GM19328 (cell line): ENCODE measurements around the gene USP10.

ENCODE experiments used
- ATAC-seq: cut with Tn5 transposase; IDR thresholded peaks from one replicate; pipeline ENCODE4 v1.9.1; 2021; ENCODE audit warnings: mild to moderate bottlenecking, moderate library complexity; ENCODE audit not compliant: unreplicated experiment

USP10 gene

DNA sequence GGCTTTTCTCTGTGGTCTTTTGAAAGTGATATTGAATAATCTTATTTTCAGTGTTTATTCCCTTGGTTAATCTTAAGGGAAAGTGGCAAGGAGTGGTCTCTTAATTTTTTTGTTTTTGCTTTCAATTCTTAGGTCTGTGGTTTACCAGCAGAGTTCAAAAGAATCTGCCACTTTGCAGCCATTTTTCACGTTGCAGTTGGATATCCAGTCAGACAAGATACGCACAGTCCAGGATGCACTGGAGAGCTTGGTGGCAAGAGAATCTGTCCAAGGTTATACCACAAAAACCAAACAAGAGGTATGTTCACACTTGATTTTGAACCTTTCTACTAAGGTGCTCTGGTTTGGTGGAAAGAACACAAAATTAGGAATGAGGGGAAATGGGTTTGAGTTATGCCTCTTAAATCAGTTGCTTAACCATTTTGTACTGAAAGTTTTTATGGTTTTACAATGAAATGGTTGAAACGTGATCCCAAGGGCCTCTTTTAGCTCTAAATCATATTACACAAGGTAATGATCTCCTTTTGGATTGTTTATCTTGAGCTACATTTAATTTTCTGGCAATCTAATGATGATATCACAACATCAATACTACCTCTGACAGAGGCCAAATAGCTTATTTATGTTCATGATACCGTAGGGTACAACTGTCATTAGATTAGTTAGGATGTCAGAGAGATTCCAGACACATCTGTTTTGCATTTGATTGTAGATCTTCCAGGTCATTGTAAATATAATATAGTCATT is 68.4 kb downstream of the USP10 start:
- no peak for ATAC-seq

GRCh38 chr16:84768808-84769197 is 69.0 kb downstream of the USP10 start:
- ATAC-seq: no peak

DNA sequence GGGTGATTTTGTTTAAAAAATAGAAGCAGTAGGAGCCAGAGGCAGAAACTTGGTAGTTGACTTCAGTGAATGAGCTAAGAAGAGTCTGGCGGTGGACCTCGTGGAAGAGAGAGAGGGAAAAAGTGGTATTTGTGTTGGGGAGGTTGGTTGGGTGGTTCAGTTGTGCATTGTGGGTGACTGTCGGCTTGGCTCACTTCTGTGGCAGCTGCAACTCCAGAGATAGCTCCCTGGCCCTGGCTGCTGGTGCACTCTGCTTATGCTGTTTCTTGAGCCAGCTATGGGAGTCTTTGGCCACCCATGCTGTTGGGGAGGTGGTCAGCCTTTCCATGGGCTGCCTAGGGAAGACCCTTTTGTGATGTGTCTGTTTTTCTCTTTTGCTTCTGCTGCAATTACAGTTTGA is 69.6 kb downstream of the USP10 start:
- no peak for ATAC-seq

DNA sequence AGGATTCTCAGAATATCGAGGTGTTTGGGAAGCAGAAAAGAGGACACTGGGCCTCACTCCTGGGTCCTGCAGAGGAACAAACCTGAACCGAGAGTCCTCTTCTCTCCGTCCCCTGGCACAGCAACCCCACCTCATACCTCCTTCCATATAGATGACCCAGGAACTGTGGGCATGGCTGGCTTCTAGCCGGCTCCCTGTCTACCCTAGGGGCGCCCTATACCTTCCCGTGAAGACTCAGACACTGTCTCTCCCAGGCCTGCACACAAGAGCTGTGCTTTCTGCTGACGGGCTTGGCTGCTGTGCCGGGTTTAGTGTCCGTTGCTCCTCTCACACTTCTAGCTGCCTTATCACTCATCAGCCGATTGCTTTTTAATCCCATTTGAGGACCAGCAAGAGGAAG is 73.5 kb downstream of the USP10 start:
- ATAC-seq: no peak

DNA sequence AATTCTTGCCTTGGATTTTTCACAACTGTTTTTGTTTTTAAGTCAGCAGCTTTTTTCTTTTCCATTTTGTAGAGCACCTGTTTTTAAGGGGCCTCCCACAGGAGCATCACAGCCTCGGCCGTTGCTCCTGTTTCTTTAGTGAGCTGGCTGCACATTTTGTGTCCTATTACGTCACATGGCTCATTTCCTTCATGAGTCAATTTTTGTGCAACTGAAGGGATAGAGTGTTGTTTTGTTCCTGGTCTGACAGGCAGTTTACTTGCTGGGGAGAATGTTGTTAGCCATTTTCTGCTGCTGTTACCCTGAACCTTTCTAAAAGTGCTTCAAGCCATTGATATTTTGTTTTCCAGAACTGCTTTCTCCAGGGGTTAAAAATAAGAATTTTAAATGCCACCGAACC is 75.0 kb downstream of the USP10 start:
- ATAC-seq: no peak

DNA sequence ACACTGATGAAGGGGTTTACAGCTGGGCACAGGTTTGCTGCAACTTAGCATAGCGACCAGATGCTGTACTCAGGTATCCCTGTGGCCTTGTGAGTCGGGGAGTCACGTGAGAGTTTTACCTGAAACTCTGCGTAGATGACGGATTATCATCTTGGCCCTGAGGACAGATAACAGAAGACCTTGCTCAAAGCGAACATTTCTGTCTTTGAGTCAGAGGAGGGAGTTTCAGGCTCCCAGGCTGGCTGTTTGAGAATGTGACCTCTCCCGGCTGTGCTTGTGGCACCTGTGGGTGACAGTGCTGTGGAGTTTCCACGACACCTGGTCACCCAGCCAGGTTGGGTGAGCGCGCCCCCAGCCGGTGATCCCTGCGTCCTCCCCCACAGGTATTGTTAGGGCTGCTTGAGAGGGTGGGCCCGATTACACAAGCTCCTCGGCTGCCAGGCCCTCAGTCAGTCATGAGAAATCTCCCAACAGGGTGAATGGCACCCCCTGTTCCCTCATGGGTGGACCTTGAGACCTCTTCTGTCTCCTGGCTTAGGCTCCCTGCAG is 75.5 kb downstream of the USP10 start:
- ATAC-seq: no peak

DNA sequence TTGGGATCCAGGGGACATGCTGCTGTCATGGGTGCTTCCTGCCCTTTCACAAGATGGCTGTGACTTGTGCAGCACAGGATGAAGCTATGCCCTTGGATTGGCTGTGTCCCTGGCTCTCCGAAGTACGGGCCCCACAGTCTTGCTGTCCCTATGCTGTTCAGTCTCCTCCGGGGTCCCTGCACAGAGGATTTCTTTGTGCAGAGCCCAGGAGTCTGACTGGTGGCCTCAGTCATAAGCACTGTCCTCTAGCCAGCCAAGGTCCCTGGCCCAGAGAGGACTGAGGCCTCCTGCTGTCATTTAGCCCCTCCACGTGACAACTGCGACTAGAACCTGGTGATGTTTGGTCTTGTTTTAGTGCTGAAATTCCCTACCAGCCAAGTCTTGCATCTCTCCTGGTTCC is 77.6 kb downstream of the USP10 start:
- no peak for ATAC-seq

GRCh38 chr16:84778720-84779119 is 78.9 kb downstream of the USP10 start:
- ATAC-seq: no peak

- ATAC-seq: no peak
Measured at GRCh38 chr16:84780063-84780462, 80.3 kb downstream of the USP10 start.

DNA sequence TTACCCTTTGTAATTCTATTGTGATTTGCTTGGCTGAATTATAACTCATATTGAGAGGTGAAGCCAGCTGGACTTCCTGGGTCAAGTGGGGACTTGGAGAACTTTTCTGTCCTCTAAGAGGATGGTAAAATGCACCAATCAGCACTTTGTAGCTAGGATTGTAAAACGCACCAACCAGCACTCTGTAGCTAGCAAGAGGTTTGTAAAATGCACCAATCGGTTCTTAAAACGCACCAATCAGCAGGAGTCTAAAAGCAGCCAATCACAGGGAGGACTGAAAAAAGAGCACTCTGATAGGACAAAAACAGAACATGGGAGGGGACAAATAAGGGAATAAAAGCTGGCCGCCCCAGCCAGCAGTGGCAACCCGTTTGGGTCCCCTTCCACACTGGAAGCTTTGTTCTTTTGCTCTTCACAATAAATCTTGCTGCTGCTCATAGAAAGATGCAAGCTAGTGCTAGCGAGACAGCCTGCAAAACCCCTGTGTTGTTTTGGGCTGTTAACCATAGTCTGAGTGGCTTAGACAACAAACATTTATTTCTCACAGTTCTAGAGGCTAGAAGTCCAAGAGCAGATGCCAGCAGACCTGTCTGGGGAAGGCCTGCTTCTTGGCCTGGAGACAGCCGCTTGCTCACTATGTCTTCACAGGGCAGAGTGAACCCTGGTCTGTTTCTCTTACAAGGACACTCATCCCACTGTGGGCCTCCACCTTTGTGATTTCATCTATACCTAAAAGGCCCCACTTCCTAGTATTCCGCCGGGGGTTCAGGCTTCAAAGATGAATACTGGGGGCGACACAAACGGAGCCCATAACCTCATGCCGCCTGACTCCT is 81.0 kb downstream of the USP10 start:
- ATAC-seq: no peak

GRCh38 chr16:84782846-84783245 is 83.0 kb downstream of the USP10 start:
- ATAC-seq: no peak

DNA sequence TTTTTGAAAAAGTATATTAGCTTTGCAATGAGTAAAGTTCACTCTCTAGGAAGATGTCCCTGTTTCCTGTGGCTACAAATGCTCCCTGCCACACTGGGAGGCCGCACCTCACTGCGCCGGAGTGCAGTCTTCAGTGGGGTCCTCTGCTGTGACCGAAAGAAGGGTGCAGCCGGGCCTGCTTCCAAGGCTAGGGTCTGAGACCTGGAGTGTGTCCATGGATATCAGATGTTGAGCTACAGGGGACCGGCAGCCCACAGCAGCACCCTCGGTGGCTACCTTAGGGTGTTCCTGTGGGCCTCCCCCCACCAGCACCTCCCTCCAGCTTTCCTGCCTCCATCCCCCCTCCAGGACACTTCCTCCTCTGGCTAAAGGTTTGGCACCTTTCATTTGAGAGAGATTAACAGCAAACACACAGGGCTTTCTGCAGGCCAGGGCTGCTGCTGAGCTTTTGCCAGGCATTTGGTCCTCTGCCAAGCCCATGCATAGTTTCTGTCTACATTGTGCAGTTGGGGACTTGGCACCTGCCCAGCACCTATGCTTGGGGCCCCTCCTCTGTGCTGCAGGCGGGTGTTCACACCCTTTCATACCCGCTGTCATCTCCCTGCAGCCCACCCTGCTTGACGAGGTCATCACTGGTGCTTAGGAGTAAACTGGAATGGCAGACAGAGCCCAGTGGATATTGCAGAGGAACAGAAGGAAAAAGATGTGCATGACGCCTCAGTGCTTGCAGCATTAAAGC is 86.2 kb downstream of the USP10 start:
- ATAC-seq: no peak

DNA sequence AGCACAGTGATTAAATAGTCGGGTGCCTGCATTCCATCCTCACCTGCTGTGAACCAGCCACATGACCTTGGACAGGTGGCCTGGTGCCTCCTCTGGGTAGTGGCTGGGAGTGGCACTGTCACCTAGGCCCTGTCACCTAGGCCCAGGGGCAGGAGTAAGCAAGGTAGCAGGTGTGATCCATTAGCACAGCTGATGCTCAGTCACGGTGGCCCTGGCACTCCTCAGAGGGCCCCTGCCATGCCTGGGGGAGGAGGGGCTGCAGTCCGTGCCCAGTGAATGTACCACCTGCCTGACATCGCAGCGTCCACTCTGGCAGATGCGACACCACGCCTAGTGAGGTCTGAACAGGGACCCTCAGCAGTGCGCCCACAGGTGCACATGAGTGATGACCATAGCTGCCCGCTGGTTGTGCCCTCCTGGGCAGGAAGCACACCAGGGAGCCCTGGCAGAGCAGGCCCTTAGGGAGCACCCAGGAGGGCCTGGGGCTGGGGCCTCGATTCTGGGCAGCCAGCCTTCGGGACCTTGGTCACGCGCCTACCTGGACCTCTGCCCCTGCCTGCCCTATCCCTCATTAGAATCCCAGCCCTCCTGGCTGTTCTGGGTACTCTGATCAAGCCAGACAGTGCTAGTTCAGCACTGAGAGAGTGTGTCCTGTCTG is 86.9 kb downstream of the USP10 start:
- ATAC-seq: no peak

GRCh38 chr16:84787263-84787622 is 87.4 kb downstream of the USP10 start:
- ATAC-seq: no peak

DNA sequence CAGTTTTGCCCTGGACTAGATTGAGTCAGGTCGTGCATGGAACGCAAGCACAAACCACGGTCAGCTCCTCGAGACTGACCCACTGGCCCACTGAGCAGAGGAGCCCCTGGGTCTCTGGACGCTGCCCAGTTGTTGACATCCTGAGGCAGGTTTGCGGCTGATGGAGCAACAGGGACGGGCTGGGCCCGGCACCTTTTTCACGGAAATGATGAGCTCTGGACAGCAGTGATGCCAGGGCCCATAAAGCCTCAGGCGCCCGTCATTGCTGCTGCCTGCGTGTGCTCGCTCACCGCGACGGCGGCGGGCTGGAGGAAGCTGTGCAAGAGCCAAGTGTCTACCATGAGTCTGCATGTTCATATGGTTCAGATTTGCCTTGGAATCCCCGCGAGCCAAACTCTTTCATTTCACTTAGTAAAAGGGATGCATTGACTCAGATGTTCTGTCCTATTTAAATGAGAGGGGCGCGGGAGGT is 89.2 kb downstream of the USP10 start:
- no peak for ATAC-seq

DNA sequence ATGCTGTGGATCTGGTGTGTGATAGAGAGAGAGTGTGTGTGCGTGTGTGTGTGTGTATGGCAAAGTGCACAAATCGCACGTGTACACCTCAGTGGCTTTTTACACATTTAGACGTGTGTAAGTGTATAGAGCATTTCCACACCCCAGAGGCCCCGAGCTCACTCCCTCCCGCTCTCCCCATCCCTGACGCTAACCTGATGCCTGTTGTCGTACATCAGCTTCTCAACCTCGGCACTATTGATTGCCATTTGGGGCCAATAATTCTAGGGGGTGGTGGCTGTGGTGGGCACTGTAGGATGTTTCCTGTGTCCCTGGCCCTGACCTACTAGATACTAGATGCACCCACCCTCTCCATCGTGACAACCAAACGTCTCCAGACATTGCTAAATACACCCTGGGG is 89.6 kb downstream of the USP10 start:
- no peak for ATAC-seq

- ATAC-seq: no peak
Measured at GRCh38 chr16:84790301-84790700, 90.5 kb downstream of the USP10 start.

GRCh38 chr16:84791088-84791487 is 91.3 kb downstream of the USP10 start:
- ATAC-seq: no peak

GRCh38 chr16:84791501-84791900 is 91.7 kb downstream of the USP10 start:
- no peak for ATAC-seq

DNA sequence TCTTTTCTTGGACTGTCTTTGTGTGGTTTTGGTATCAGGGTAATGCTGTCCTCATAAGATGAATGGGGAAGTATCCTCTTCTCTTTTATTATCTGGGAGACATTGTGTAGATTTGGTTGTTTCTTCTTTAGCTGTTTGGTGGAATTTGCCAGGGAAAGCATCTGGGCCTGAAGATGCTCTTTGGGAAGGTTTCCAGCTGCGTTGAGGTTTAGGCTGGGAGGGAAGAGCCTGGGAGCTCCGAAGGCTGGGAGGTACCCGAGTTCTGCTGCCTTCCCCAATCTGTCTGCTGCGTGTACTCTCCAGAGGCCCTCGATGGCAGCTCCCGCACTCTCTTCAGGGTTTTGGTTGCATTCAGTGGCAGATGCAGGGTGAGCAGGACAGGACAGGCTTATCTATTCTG is 94.4 kb downstream of the USP10 start:
- ATAC-seq: no peak

DNA sequence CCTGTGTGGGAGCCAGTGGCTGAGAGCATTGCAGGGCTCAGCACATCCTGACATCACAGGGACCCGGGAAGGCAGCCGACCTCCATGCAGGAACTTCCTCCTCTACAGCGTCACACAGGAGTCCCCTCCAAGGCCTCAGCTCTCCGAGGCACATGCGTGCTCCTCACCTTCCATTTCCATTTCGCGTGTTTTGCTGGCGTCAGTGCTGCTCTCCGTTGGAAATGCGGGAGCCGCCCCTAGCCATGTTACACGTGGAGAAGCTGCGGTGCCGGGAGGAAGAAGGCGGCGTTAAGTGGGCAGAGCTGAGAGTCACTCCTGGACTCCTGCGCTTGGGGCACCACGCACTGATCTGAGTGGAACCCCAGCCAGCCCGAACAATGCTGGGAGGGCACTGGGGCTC is 94.8 kb downstream of the USP10 start:
- ATAC-seq: no peak
